Glutamatergic neuron (in vitro differentiated cells): ENCODE results near the gene PRLR. TPM values are rescaled to one million over a fixed set of nuclear protein-coding genes. Genes with fewer than 3 reads are reported as not detected.

Experiments used
- DNase-seq: peaks from one replicate; pipeline ENCODE4 v3.0.0; 2022
- H3K27ac Mint-ChIP-seq: one replicate; pipeline ENCODE4 v1.8.0; 2020; ENCODE audit warnings: mild to moderate bottlenecking, mixed read lengths, inconsistent platforms; ENCODE audit not compliant: unreplicated experiment
- H3K27me3 Mint-ChIP-seq: one replicate; pipeline ENCODE4 v1.8.0; 2020; ENCODE audit warnings: mild to moderate bottlenecking, moderate library complexity, mixed read lengths, inconsistent platforms; ENCODE audit not compliant: unreplicated experiment
- H3K36me3 Mint-ChIP-seq: one replicate; pipeline ENCODE4 v1.8.0; 2020; ENCODE audit warnings: mild to moderate bottlenecking, mixed read lengths, inconsistent platforms; ENCODE audit not compliant: unreplicated experiment
- H3K4me1 Mint-ChIP-seq: one replicate; pipeline ENCODE4 v1.8.0; 2020; ENCODE audit warnings: mild to moderate bottlenecking, low read depth, mixed read lengths, inconsistent platforms; ENCODE audit not compliant: unreplicated experiment
- H3K4me3 Mint-ChIP-seq: one replicate; pipeline ENCODE4 v1.8.0; 2020; ENCODE audit warnings: mild to moderate bottlenecking, mixed read lengths, inconsistent platforms; ENCODE audit not compliant: unreplicated experiment
- H3K9me3 Mint-ChIP-seq: one replicate; pipeline ENCODE4 v1.8.0; 2020; ENCODE audit warnings: mild to moderate bottlenecking, moderate library complexity, mixed read lengths, inconsistent platforms; ENCODE audit not compliant: unreplicated experiment
- CTCF ChIP-seq: fragments of 200-600 bp; sonication (generic); IDR thresholded peaks from one replicate; pipeline ENCODE4 v1.5.0; 2021; ENCODE audit not compliant: partially characterized antibody, unreplicated experiment
- total RNA-seq: library from RNA; stranded (reverse); fragmentation: NEBNext Ultra II Directional; extraction: Animal tissue kit (Norgen Biotek cat#: 25700); gene quantifications from one replicate; pipeline ENCODE4 v1.2.1, GENCODE V29; 2021; ENCODE audit not compliant: unreplicated experiment

Gene PRLR
- total RNA-seq, 1 donor from 2014 or later: not detected

GRCh38 chr5:35096216-35096615 is 134.1 kb downstream of the PRLR start:
- peaks cover 3% of the 10 kb centered on the region for H3K9me3 Mint-ChIP-seq
- H3K4me1 Mint-ChIP-seq: no peaks in the 10 kb centered on the region
- no peak for TF ChIP-seq CTCF
- peaks cover 2% of the 10 kb centered on the region for H3K27me3 Mint-ChIP-seq
- H3K36me3 Mint-ChIP-seq: no peaks in the 10 kb centered on the region
- DNase-seq: no peak
- no peak overlapping the region for H3K4me3 Mint-ChIP-seq
- H3K27ac Mint-ChIP-seq: no peak overlapping the region

- peaks cover 2% of the 10 kb centered on the region for H3K27me3 Mint-ChIP-seq
- H3K27ac Mint-ChIP-seq: no peak overlapping the region
- H3K4me1 Mint-ChIP-seq: no peaks in the 10 kb centered on the region
These were observed 134.9 kb downstream of the PRLR start for GRCh38 chr5:35095366-35095765.

GRCh38 chr5:35094948-35095347 is 135.3 kb downstream of the PRLR start:
- no peak for DNase-seq
- no peak overlapping the region for H3K27ac Mint-ChIP-seq
- peaks cover 2% of the 10 kb centered on the region for H3K27me3 Mint-ChIP-seq
- H3K4me3 Mint-ChIP-seq: no peak overlapping the region
- H3K36me3 Mint-ChIP-seq: no peaks in the 10 kb centered on the region
- no peak for TF ChIP-seq CTCF
- H3K4me1 Mint-ChIP-seq: no peaks in the 10 kb centered on the region
- H3K9me3 Mint-ChIP-seq: peaks cover 3% of the 10 kb centered on the region

More at GRCh38 chr5:35095366-35095765, 134.9 kb downstream of the PRLR start:
- Mint-ChIP-seq H3K4me3 (no peak overlapping the region), H3K9me3 (peaks cover 3% of the 10 kb centered on the region), H3K36me3 (no peaks in the 10 kb centered on the region)
- TF ChIP-seq CTCF: no peak
- DNase-seq: no peak

- Mint-ChIP-seq H3K27ac (no peak overlapping the region), H3K27me3 (peaks cover 1% of the 10 kb centered on the region), H3K4me1 (no peaks in the 10 kb centered on the region), H3K4me3 (no peak overlapping the region), H3K36me3 (no peaks in the 10 kb centered on the region), H3K9me3 (peaks cover 3% of the 10 kb centered on the region)
- TF ChIP-seq CTCF: no peak
- no peak for DNase-seq
These were observed 137.6 kb downstream of the PRLR start for GRCh38 chr5:35092703-35093102.

- H3K36me3 Mint-ChIP-seq: no peaks in the 10 kb centered on the region
- DNase-seq: no peak
- no peak overlapping the region for H3K27ac Mint-ChIP-seq
- no peaks in the 10 kb centered on the region for H3K27me3 Mint-ChIP-seq
- peaks cover 3% of the 10 kb centered on the region for H3K9me3 Mint-ChIP-seq
- no peaks in the 10 kb centered on the region for H3K4me1 Mint-ChIP-seq
- no peak overlapping the region for H3K4me3 Mint-ChIP-seq
- no peak for TF ChIP-seq CTCF
These were observed 138.6 kb downstream of the PRLR start for GRCh38 chr5:35091704-35092103.
